ENCODE results near the gene MAP3K7. TPM values are rescaled to one million over a fixed set of nuclear protein-coding genes. Genes with fewer than 3 reads are reported as not detected.
A peak's percentile ranks its signal among the peaks of the same experiment; 100 is the strongest.

The MAP3K7 gene
- total RNA-seq, 1 donor from 2014 or later, result 40.5 TPM

DNA sequence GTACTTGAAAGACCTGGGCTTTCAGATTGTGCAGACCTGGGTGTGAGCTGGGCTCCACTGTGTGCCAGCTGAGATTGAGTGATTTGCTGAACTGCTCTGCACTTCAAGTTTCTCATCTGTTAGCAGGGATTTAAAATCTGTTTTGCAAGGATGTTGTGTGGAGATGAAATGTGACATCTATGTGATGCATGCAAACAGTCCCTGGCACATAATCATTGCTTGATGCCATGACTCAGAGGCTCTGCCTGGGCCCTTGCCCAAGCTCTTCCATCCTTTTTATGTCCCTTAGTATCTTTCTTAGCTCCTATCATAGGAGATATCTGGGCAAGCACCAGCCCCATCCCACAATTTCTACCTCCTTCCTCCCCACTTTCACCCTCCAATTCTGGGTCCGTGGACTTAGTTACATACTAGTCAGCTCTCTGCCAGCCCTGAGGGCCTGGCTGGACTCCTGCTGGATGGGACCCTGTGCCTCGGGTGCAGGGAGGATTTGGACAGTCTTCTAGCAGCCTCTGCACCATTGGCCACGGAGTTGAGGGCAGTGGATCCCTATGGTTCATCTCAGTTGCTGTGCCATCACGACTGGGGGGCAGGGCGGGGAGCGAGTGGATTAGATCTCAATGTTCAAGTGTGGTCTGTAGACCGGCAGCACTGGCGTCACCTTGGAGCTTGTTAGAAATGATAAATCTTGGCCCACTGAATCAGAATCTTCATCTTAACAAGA lies 103.6 kb downstream of the MAP3K7 start:
- no peak for DNase-seq (ENCODE audit: low spot score)
- Mint-ChIP-seq H3K27ac (ENCODE audit: unreplicated experiment) (no peak overlapping the region), H3K4me3 (ENCODE audit: unreplicated experiment) (no peak overlapping the region), H3K27me3 (ENCODE audit: unreplicated experiment) (peaks cover 17% of the 10 kb centered on the region), H3K36me3 (ENCODE audit: low read depth, unreplicated experiment) (no peaks in the 10 kb centered on the region), H3K4me1 (ENCODE audit: unreplicated experiment) (peaks cover 35% of the 10 kb centered on the region), H3K9me3 (ENCODE audit: unreplicated experiment) (no peaks in the 10 kb centered on the region)
- TF ChIP-seq, protein P1, sequence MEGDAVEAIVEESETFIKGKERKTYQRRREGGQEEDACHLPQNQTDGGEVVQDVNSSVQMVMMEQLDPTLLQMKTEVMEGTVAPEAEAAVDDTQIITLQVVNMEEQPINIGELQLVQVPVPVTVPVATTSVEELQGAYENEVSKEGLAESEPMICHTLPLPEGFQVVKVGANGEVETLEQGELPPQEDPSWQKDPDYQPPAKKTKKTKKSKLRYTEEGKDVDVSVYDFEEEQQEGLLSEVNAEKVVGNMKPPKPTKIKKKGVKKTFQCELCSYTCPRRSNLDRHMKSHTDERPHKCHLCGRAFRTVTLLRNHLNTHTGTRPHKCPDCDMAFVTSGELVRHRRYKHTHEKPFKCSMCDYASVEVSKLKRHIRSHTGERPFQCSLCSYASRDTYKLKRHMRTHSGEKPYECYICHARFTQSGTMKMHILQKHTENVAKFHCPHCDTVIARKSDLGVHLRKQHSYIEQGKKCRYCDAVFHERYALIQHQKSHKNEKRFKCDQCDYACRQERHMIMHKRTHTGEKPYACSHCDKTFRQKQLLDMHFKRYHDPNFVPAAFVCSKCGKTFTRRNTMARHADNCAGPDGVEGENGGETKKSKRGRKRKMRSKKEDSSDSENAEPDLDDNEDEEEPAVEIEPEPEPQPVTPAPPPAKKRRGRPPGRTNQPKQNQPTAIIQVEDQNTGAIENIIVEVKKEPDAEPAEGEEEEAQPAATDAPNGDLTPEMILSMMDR (IDR thresholded peaks at IDR 0.05; ENCODE audit: unreplicated experiment), result no peak

DNA sequence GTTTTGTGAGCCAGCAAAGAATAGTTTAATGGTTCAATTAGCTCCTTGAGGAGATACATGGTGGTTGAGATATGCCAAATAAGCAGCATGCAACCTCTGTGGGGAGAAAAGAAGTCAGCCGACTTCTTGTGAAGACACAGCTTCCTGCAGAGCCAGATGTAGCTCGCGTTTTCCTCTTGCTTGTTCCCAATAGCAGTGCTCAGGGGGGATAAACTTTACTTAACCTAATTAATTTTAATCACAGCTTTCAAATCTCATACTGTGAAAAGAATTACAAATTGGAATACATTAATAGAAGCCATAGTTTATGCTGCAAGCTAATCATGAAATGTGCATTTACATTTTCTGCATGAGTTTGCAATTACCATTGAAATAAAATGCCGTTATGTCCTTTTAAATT lies 106.2 kb downstream of the MAP3K7 start:
- Mint-ChIP-seq H3K4me1 (ENCODE audit: unreplicated experiment) (peaks cover 35% of the 10 kb centered on the region), H3K27me3 (ENCODE audit: unreplicated experiment) (peaks cover 16% of the 10 kb centered on the region), H3K9me3 (ENCODE audit: unreplicated experiment) (no peaks in the 10 kb centered on the region), H3K4me3 (ENCODE audit: unreplicated experiment) (no peak overlapping the region), H3K36me3 (ENCODE audit: low read depth, unreplicated experiment) (no peaks in the 10 kb centered on the region), H3K27ac (ENCODE audit: unreplicated experiment) (peak overlapping the region; percentile 70)
- DNase-seq (ENCODE audit: low spot score), result no peak
- TF ChIP-seq, protein P1 (IDR thresholded peaks at IDR 0.05; ENCODE audit: unreplicated experiment), result no peak

DNA sequence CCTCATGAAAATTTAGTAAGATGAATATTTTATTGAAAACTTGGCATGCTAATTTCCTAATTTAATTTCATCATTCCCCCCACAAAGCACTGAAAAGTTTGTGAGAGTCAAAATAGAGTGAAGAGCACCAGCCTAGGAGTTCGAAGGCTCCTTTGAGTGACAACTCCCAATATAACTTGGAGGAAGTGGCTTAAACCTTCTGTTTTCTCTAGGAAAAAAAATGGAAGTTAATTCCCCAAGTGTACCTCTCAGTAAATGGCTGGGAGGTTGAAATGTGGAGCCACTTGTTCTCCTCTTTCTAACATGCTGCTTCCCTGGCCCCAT lies 107.3 kb downstream of the MAP3K7 start:
- Mint-ChIP-seq H3K4me3 (ENCODE audit: unreplicated experiment) (no peak overlapping the region), H3K9me3 (ENCODE audit: unreplicated experiment) (no peaks in the 10 kb centered on the region), H3K27ac (ENCODE audit: unreplicated experiment) (no peak overlapping the region), H3K27me3 (ENCODE audit: unreplicated experiment) (peaks cover 10% of the 10 kb centered on the region), H3K36me3 (ENCODE audit: low read depth, unreplicated experiment) (no peaks in the 10 kb centered on the region), H3K4me1 (ENCODE audit: unreplicated experiment) (peaks cover 35% of the 10 kb centered on the region)
- DNase-seq (ENCODE audit: low spot score), result no peak
- TF ChIP-seq, protein P1 (IDR thresholded peaks at IDR 0.05; ENCODE audit: unreplicated experiment), result no peak

DNA sequence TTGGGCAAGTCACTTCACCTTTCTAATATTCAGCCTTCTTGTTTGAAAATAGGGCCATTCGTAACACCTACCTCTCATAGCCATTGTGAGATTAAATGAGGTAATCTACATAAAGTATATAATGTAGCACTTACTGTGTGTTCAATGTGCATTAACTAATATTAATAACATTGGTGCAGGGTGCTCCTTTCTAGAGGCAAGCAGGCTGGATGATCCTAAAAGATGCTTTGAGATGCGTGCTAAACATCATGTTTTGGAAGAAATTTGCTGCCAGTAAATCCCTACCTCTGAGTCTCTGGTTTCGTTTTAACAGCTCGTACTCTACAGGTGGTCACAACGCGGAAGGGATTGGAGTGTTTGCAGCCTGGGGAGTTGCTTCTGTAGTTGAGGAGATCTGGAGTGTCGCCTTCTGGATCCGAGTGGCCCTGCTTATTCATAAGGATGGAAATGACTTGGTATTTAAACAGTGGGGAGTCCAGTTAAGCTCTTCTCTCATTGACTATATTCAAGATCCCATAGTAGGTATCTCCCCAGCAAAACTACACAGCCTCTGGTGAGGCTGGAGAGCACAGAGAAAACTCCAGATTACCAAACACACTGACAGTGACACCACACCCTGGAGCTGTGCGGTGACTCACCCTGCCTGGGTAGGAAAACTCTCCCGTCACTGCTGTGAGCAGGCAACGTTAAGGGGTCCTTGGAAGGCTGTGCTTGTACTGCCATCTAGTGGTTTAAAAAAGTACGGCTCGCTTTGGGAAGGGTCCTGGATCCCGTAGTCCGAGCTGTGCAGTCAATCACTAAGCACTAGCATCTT lies 107.9 kb downstream of the MAP3K7 start:
- no peak overlapping the region for H3K4me3 Mint-ChIP-seq (ENCODE audit: unreplicated experiment)
- no peak overlapping the region for H3K27ac Mint-ChIP-seq (ENCODE audit: unreplicated experiment)
- H3K4me1 Mint-ChIP-seq (ENCODE audit: unreplicated experiment), result peaks cover 33% of the 10 kb centered on the region
- TF ChIP-seq, protein P1 (IDR thresholded peaks at IDR 0.05; ENCODE audit: unreplicated experiment), result peak; percentile 85
- H3K9me3 Mint-ChIP-seq (ENCODE audit: unreplicated experiment), result no peaks in the 10 kb centered on the region
- DNase-seq (ENCODE audit: low spot score), result peak; percentile 90
- H3K36me3 Mint-ChIP-seq (ENCODE audit: low read depth, unreplicated experiment), result no peaks in the 10 kb centered on the region
- H3K27me3 Mint-ChIP-seq (ENCODE audit: unreplicated experiment), result peaks cover 10% of the 10 kb centered on the region

DNA sequence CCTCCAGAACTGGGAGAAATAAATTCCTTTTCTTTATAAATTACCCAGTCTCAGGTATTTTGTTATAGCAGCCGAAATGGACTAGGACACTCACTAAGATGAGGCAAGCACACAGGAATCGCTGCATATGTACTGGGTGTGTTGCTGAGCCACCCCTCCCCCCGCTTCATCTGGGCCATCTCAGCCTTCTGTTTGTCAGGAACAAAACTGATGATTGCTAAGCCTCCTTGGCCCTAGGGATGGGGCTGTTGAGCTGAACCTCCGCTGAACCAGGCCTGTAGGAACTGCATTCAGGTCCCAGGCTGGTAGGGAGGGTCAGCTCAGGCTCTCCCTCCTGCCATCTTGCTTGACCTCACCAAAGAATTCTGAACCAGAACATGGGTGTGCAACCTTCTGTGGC lies 108.6 kb downstream of the MAP3K7 start:
- no peak overlapping the region for H3K4me3 Mint-ChIP-seq (ENCODE audit: unreplicated experiment)
- H3K27me3 Mint-ChIP-seq (ENCODE audit: unreplicated experiment), result peaks cover 7% of the 10 kb centered on the region
- H3K4me1 Mint-ChIP-seq (ENCODE audit: unreplicated experiment), result peaks cover 29% of the 10 kb centered on the region
- no peak overlapping the region for H3K27ac Mint-ChIP-seq (ENCODE audit: unreplicated experiment)
- H3K36me3 Mint-ChIP-seq (ENCODE audit: low read depth, unreplicated experiment), result no peaks in the 10 kb centered on the region
- DNase-seq (ENCODE audit: low spot score), result peak; percentile 29
- no peaks in the 10 kb centered on the region for H3K9me3 Mint-ChIP-seq (ENCODE audit: unreplicated experiment)
- TF ChIP-seq, protein P1 (IDR thresholded peaks at IDR 0.05; ENCODE audit: unreplicated experiment), result no peak
